ENCODE results near the gene RBBP4. TPM values are rescaled to one million over a fixed set of nuclear protein-coding genes. Genes with fewer than 3 reads are reported as not detected.
A peak's percentile ranks its signal among the peaks of the same experiment; 100 is the strongest.

Gene RBBP4
- total and polyA plus RNA-seq, 4 donors, result 37.7 to 205 (median 107) TPM

GRCh38 chr1:32652244-32652962, 1.4 kb downstream of the RBBP4 start:
- peak overlapping the region; percentile 65 to 97 for H3K9ac ChIP-seq (ENCODE audit: insufficient read depth in 1 of 2, low read length in 2 of 2)
- H3K9me3 ChIP-seq (ENCODE audit: control insufficient read depth in 4 of 4, insufficient read depth in 3 of 4, low read length in 3 of 4), result no peaks in the 10 kb centered on the region
- no peaks in the 10 kb centered on the region for H3K27me3 ChIP-seq (ENCODE audit: control insufficient read depth in 3 of 3, insufficient read depth in 3 of 3, low read length in 2 of 3)
- no peak overlapping the region for H3K27ac ChIP-seq (ENCODE audit: low read depth in 1 of 2, low read length in 1 of 2)
- peaks cover 0 to 36% (median 9%) of the 10 kb centered on the region in 5 donors for H3K4me1 ChIP-seq (ENCODE audit: control insufficient read depth in 5 of 5, insufficient read depth in 5 of 5, low read length in 5 of 5)
- no peak for DNase-seq
- no peak overlapping the region for H3K4me3 ChIP-seq
- ATAC-seq (ENCODE audit: insufficient read depth, low FRiP score), result no peak
- TF ChIP-seq, protein P1, sequence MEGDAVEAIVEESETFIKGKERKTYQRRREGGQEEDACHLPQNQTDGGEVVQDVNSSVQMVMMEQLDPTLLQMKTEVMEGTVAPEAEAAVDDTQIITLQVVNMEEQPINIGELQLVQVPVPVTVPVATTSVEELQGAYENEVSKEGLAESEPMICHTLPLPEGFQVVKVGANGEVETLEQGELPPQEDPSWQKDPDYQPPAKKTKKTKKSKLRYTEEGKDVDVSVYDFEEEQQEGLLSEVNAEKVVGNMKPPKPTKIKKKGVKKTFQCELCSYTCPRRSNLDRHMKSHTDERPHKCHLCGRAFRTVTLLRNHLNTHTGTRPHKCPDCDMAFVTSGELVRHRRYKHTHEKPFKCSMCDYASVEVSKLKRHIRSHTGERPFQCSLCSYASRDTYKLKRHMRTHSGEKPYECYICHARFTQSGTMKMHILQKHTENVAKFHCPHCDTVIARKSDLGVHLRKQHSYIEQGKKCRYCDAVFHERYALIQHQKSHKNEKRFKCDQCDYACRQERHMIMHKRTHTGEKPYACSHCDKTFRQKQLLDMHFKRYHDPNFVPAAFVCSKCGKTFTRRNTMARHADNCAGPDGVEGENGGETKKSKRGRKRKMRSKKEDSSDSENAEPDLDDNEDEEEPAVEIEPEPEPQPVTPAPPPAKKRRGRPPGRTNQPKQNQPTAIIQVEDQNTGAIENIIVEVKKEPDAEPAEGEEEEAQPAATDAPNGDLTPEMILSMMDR (IDR thresholded peaks at IDR 0.05; ENCODE audit: control extremely low read depth, extremely low read depth), result no peak
- peaks cover 8 to 32% (median 19%) of the 10 kb centered on the region in 4 donors for H3K36me3 ChIP-seq (ENCODE audit: control insufficient read depth in 4 of 4, insufficient read depth in 4 of 4, low read length in 4 of 4)
- WGBS, 2 donors, result 92% methylated on average over 16 of the region's 16 CpGs

- TF ChIP-seq, protein P1 (IDR thresholded peaks at IDR 0.05; ENCODE audit: control extremely low read depth, extremely low read depth), result no peak
- DNase-seq (no peak), ATAC-seq (ENCODE audit: insufficient read depth, low FRiP score) (no peak)
- no peak overlapping the region for H3K4me3 ChIP-seq
- 91 to 100% methylated on average over 1 of the region's 1 CpG for WGBS, 2 donors
- no peaks in the 10 kb centered on the region for H3K9me3 ChIP-seq (ENCODE audit: control insufficient read depth in 4 of 4, insufficient read depth in 3 of 4, low read length in 3 of 4)
- H3K27me3 ChIP-seq (ENCODE audit: control insufficient read depth in 3 of 3, insufficient read depth in 3 of 3, low read length in 2 of 3), result no peaks in the 10 kb centered on the region
- no peak overlapping the region for H3K27ac ChIP-seq (ENCODE audit: low read depth in 1 of 2, low read length in 1 of 2)
- no peak overlapping the region for H3K9ac ChIP-seq (ENCODE audit: insufficient read depth in 1 of 2, low read length in 2 of 2)
- H3K36me3 ChIP-seq (ENCODE audit: control insufficient read depth in 4 of 4, insufficient read depth in 4 of 4, low read length in 4 of 4), result peaks cover 21 to 55% (median 25%) of the 10 kb centered on the region in 4 donors
- H3K4me1 ChIP-seq (ENCODE audit: control insufficient read depth in 5 of 5, insufficient read depth in 5 of 5, low read length in 5 of 5), result peaks cover 0 to 8% (median 2%) of the 10 kb centered on the region in 5 donors
Observed at GRCh38 chr1:32659581-32659980, 8.6 kb downstream of the RBBP4 start.

GRCh38 chr1:32665915-32666314, 14.9 kb downstream of the RBBP4 start:
- Histone ChIP-seq H3K4me1 (ENCODE audit: control insufficient read depth in 5 of 5, insufficient read depth in 5 of 5, low read length in 5 of 5) (no peaks in the 10 kb centered on the region), H3K36me3 (ENCODE audit: control insufficient read depth in 4 of 4, insufficient read depth in 4 of 4, low read length in 4 of 4) (peaks cover 17 to 61% (median 27%) of the 10 kb centered on the region in 4 donors), H3K9me3 (ENCODE audit: control insufficient read depth in 4 of 4, insufficient read depth in 3 of 4, low read length in 3 of 4) (no peaks in the 10 kb centered on the region), H3K4me3 (no peak overlapping the region), H3K9ac (ENCODE audit: insufficient read depth in 1 of 2, low read length in 2 of 2) (no peak overlapping the region), H3K27me3 (ENCODE audit: control insufficient read depth in 3 of 3, insufficient read depth in 3 of 3, low read length in 2 of 3) (no peaks in the 10 kb centered on the region), H3K27ac (ENCODE audit: low read depth in 1 of 2, low read length in 1 of 2) (no peak overlapping the region)
- DNase-seq (no peak), ATAC-seq (ENCODE audit: insufficient read depth, low FRiP score) (no peak)
- TF ChIP-seq, protein P1 (IDR thresholded peaks at IDR 0.05; ENCODE audit: control extremely low read depth, extremely low read depth), result no peak
- 52 to 75% methylated on average over 1 of the region's 1 CpG for WGBS, 2 donors

Data from lung (tissue), 12 donors.